GM19395 (cell line): ENCODE data around the gene PRAMEF10.
"Not testable (repeated sequence)": the region's sequence is repeated elsewhere in the genome, so short reads cannot be mapped to it uniquely, and the experiment has no call there.

ENCODE experiments used
- ATAC-seq: cut with Tn5 transposase; IDR thresholded peaks from one replicate; pipeline ENCODE4 v1.9.1; 2021; ENCODE audit warnings: mild to moderate bottlenecking, moderate library complexity; ENCODE audit not compliant: unreplicated experiment

The PRAMEF10 gene, protein sequence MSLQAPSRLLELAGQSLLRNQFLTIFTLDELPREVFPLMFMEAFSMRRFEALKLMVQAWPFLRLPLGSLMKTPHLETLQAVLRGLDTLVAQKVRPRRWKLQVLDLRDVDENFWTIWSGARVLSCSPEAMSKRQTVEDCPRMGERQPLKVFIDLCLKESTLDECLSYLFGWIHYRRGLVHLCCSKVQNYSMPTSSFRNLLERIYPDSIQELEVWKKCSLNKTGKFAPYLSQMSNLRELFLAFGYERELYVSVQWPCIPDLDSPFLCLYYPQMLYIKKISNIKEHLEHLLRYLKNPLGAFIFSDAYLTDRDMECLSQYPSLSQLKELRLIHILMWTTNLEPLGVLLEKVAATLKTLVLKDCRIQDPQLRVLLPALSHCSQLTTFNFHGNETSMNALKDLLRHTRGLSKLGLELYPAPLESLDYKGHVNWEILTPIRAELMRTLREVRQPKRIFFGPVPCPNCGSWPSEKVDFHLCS

GRCh38 chr1:12898170-12898569 lies at the start of gene PRAMEF10:
Gene PRAMEF10 (minus strand): TSS chr1:12898270. CDS start chr1:12895847, 2,423 bp downstream.
- not testable (repeated sequence) for ATAC-seq

- ATAC-seq: not testable (repeated sequence)
Measured at GRCh38 chr1:12947480-12947879, 49.4 kb upstream of the PRAMEF10 start, which contains the start of gene PRAMEF6. Gene PRAMEF6 (minus strand): TSS chr1:12947580. CDS start chr1:12942518, 5,062 bp downstream.

GRCh38 chr1:12924368-12924767 lies 26.3 kb upstream of the PRAMEF10 start:
- ATAC-seq: not testable (repeated sequence)

- not testable (repeated sequence) for ATAC-seq
Measured at GRCh38 chr1:12921749-12922148, 23.7 kb upstream of the PRAMEF10 start.

DNA sequence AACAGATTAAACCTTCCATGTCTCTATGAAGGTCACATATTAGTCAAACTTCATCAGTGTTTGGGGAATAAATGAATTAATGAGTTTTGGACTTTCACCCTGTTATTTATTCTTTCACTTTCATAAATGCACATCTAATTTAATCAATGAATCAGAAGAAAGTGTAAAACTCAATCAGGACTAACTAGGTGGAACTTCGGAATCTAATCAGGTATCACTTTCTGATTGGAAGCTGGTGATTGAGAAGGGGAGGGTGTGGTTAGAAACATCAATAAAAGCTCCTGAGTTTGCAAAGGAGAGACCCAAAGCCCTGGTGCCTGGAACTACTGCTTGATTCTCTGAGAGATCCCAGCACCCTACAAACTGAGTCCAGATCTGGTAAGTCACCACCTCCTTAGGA lies 18.2 kb upstream of the PRAMEF10 start, which contains the start of gene PRAMEF7:
Gene PRAMEF7 (plus strand): TSS at position 301 of the 400 bp plus-strand sequence. CDS start 1,083 bp downstream, outside the sequence.
- ATAC-seq: not testable (repeated sequence)

- not testable (repeated sequence) for ATAC-seq
Measured at GRCh38 chr1:12903793-12904572, 5.9 kb upstream of the PRAMEF10 start.

- ATAC-seq: not testable (repeated sequence)
Measured at GRCh38 chr1:12899186-12899585, 1.1 kb upstream of the PRAMEF10 start.

DNA sequence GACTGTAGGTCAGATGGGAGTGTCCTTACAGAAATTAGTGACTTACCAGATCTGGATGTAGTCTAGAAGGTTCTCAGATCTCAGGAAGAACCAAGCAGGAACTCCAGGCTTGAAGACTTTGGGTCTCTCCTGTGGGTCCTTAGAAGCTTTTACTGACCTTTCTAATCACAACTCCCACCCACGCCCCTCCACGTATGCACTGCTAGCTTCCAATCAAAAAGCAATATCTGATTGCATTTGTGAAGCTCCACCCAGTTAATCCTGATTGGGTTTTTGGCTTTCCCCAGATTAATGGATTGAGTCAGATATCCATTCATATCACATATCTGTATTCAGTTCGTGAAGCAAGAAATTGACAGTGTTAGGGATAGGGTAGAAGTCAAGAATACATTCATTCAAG lies 12.0 kb downstream of the PRAMEF10 start, which contains the start of gene PRAMEF4:
Gene PRAMEF4 (minus strand): TSS at position 101 of the 400 bp plus-strand sequence. CDS start 2,807 bp downstream, outside the sequence.
- not testable (repeated sequence) for ATAC-seq

- ATAC-seq: not testable (repeated sequence)
Measured at GRCh38 chr1:12878453-12878852, 19.6 kb downstream of the PRAMEF10 start.

DNA sequence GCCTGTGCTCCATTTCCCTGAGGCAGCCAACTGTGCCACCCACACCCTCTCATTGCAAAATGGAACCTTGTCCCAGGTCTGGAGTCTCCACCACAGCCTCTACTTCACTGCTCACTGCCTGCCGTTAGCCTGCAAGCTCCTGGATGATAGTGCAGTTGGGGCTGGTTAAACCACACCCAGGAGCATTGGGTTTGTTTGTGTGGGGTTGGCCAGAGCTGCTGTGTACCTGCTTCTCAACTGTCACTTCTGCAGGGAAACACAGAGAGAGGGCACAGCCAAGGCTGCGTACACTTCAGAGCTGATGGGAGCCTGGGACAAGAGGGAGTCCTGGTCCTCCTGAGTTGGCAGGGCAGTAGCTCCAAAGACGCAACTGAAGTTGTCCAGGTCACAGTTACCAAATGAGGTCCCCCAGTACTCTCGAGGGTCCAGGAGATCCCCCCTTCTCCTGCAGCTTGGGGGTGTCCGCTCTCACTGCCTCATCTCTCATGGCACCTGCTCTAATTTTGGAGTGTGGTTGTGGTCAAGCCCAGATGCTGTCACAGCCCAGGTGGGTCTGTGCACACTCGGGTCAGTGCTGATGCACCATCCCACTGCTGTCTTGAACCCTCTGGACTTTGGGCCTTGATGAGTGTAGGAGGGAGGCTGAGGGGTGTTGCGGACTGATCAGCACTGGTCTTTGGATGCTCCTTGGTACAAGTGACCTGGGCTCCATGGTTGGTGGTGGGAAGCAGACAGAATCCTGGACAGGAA lies 34.8 kb downstream of the PRAMEF10 start:
- not testable (repeated sequence) for ATAC-seq

GRCh38 chr1:12856786-12857185 lies 41.3 kb downstream of the PRAMEF10 start, which contains the start of gene PRAMEF2:
Gene PRAMEF2 (plus strand): TSS chr1:12857086. CDS start chr1:12859010, 1,924 bp downstream.
- ATAC-seq: not testable (repeated sequence)

DNA sequence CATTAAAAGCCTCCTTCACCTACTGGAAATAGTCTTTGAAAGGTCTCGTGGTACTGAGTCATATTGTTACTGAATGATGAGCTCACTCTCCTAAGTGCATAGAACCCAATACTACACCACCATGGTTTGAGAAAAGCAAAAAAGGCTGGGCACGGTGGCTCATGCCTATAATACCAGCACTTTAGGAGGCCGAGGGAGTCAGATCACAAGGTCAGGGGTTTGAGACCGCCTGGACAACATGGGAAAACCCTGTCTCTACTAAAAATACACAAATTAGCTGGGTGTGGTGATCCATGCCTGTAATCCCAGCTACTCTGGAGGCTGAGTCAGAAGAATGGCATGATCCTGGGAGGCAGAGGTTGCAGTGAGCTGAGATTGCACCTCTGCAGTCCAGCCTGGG lies 46.3 kb downstream of the PRAMEF10 start:
- no peak for ATAC-seq

DNA sequence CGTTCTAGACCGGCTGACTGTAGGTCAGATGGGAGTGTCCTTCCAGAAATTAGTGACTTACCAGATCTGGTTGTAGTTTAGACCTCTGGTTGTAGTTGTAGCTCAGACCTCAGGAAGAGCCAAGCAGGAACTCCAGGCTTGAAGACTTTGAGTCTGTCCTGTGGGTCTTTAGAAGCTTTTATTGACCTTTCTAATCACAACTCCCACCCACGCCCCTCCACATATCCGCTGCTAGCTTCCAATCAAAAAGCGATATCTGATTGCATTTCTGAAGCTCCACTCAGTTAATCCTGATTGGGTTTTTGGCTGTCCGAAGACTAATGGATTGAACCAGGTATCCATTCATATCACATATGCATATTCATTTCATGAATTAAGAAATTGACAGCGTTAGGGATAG lies 49.5 kb downstream of the PRAMEF10 start, which contains the start of gene HNRNPCL1:
Gene HNRNPCL1 (minus strand): TSS at position 101 of the 400 bp plus-strand sequence. CDS start 431 bp downstream, outside the sequence.
- not testable (repeated sequence) for ATAC-seq
